Spinal cord (tissue), 10 donors: Measurements from ENCODE around the gene XIRP2. TPM values are rescaled to one million over a fixed set of nuclear protein-coding genes. Genes with fewer than 3 reads are reported as not detected.

Experiments
- DNase-seq, 6 donors: peaks; one replicate each; pipeline versions ENCODE4 v3.0.0 to v3.0.0-alpha.2; 2013 to 2015; ENCODE audit warnings: low spot score in 6 of 6, low read depth in 4 of 6
- H3K27ac ChIP-seq: one replicate; pipeline ENCODE4 v1.5.1; 2013; ENCODE audit warnings: low read depth, low read length, control low read depth
- H3K27me3 ChIP-seq: one replicate; pipeline ENCODE4 v1.6.1; 2013; ENCODE audit warnings: low read length; ENCODE audit not compliant: control insufficient read depth, insufficient read depth
- H3K36me3 ChIP-seq: one replicate; pipeline ENCODE4 v1.6.1; 2013; ENCODE audit warnings: low read length; ENCODE audit not compliant: control insufficient read depth, insufficient read depth
- H3K4me1 ChIP-seq: one replicate; pipeline ENCODE4 v1.6.1; 2013; ENCODE audit warnings: low read length; ENCODE audit not compliant: control insufficient read depth, insufficient read depth
- H3K4me3 ChIP-seq: one replicate; pipeline ENCODE4 v1.5.1; 2013; ENCODE audit warnings: low read depth, low read length, control low read depth
- H3K9me3 ChIP-seq: one replicate; pipeline ENCODE4 v1.6.1; 2013; ENCODE audit warnings: low read length; ENCODE audit not compliant: control insufficient read depth, insufficient read depth
- WGBS: methylation state at CpG from one replicate; pipeline ENCODE4 v1.1.5; 2013; ENCODE audit warnings: missing lambda C conversion rate; ENCODE audit not compliant: insufficient coverage; 5-methylcytosine and 5-hydroxymethylcytosine counted together
- polyA plus RNA-seq, 2 donors: library from polyadenylated mRNA; unstranded; fragments of 120-200 nt; gene quantifications; one replicate each; pipeline ENCODE4 v1.2.1, GENCODE V29; 2013; ENCODE audit not compliant: insufficient read length in 2 of 2
- total RNA-seq, 2 donors: library from RNA; depleted of rRNA in 1 of 2; stranded (reverse); fragments of 120-200 nt in 1 of 2; fragments of >200 nt in 1 of 2; gene quantifications; one replicate each; pipeline versions ENCODE4 v1.2.3 to v1.2.4, GENCODE V29; 2013 to 2014
- donor health status: healthy.

Gene XIRP2
- total and polyA plus RNA-seq, 4 donors, result 0.35 to 1.6 (median 0.49) TPM

DNA sequence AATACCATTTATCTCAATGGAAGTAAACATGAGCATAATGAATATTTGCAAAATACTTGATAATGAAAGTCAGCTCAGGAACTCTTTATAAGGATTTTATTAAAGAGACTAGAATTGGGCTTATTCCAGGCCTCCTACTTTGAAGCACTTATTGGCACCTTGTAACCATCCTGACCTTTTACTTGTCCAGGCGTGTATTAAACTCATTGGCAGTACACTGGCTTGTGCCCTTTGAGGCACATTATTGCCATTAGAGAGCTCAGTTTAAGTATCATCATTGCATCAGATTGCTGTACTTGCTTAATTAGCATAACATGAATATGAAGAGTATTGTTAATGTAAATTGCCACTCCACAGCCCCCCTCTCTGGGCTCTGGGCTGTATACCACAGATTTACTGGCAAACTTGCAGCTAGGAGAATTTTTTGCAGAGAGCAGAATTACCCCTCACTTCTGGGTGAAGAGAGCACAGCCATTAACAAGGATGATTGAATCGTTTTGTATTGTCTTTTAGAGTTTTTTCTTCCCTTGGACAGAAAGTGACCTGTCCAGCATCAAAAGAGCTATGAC is 72.5 kb downstream of the XIRP2 start:
- no peaks in the 10 kb centered on the region for H3K27me3 ChIP-seq
- no peaks in the 10 kb centered on the region for H3K4me1 ChIP-seq
- no peaks in the 10 kb centered on the region for H3K36me3 ChIP-seq
- H3K9me3 ChIP-seq, result no peaks in the 10 kb centered on the region
- no CpG with 5 or more reads among the region's 2 CpGs for WGBS
- peak in 2 of 6 donors; percentile 53 to 56 for DNase-seq
- no peak overlapping the region for H3K4me3 ChIP-seq
- no peak overlapping the region for H3K27ac ChIP-seq

DNA sequence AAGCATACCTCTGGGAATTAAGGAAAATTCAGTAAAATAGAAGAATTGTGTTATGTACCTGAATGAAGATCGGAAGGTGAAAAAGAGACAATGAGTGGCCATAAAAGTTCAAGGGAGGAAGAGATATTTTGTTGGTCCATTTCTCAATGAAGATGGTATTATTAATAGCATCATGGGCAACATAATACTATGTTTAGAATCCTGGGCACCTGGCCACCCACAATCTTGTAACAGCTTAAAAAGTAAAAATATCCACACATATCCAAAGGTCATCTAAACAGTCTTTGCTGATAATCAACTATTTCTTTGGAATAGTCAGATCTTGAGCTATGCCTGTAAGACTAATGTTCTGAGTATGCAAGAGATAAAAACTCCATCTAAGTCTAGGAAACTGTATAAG is 73.7 kb downstream of the XIRP2 start:
- no peaks in the 10 kb centered on the region for H3K4me1 ChIP-seq
- H3K4me3 ChIP-seq, result no peak overlapping the region
- H3K9me3 ChIP-seq, result no peaks in the 10 kb centered on the region
- DNase-seq, result no peak
- no peaks in the 10 kb centered on the region for H3K36me3 ChIP-seq
- H3K27ac ChIP-seq, result no peak overlapping the region
- WGBS, result 80% methylated on average over 1 of the region's 1 CpG
- no peaks in the 10 kb centered on the region for H3K27me3 ChIP-seq

DNA sequence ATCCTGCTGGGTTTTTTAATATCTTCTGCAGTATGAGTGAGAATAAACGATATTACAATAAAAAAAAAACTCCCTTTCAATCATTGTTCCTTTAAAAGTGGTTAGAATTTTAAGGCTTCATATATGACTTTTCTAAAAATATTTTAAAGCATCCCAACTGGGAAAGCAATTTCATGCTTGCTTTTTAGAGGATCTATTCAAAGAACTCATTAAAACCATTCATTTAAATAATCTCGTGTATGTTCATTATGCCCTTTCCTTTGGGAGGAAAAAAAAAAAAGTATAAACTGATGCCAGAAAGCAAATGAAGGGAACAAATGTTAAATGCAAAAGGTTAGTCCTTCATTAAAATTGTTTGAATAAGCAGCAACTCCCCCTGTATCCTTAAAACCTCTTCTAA is 81.2 kb downstream of the XIRP2 start:
- Histone ChIP-seq H3K4me1 (no peaks in the 10 kb centered on the region), H3K36me3 (no peaks in the 10 kb centered on the region), H3K27ac (no peak overlapping the region), H3K9me3 (no peaks in the 10 kb centered on the region), H3K4me3 (no peak overlapping the region), H3K27me3 (no peaks in the 10 kb centered on the region)
- WGBS, result no CpG with 5 or more reads among the region's 2 CpGs
- DNase-seq, result peak in 1 of 6 donors; percentile 72

DNA sequence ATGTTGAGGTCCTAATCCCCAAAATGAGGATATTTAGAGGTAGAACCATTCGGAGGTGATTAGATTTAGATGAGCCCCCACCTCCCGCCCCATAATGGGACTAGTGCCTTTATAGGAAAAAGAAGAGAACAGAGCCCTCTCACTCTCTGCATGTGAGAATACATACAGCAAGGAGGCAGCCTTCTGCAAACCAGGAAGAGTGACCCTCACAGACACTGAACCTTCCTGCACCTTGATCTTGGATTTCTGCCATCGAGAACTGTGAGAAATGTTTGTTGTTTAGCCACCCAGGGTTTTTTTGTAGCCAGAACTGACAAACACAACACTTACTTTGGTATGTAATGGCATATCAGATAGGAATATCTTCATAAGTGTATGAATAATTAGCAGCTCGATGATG is 83.7 kb downstream of the XIRP2 start:
- H3K4me1 ChIP-seq, result no peaks in the 10 kb centered on the region
- no CpG with 5 or more reads among the region's 4 CpGs for WGBS
- DNase-seq, result no peak

DNA sequence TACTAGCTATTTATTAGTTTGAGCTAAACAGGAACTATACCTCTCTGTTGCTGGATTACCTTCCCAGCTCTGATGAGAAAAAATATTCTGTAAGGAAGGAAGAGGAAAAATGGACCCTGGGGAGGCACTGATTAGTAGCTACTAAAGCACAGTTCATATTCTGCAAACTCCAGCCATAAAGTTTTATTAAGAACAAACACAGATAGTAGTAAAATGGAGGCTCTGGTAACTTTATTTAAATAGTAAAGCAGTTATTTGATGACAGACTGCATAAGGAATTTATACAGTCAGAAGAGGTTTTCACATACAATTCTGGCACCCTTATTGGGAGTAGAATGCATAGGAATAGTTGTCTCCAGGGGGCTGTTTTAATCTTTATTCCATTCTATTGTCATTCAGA is 84.1 kb downstream of the XIRP2 start:
- no peak for DNase-seq
- Histone ChIP-seq H3K36me3 (no peaks in the 10 kb centered on the region), H3K27me3 (no peaks in the 10 kb centered on the region), H3K4me3 (no peak overlapping the region), H3K4me1 (no peaks in the 10 kb centered on the region), H3K27ac (no peak overlapping the region), H3K9me3 (no peaks in the 10 kb centered on the region)

More for the DNA sequence above, 83.7 kb downstream of the XIRP2 start:
- no peak overlapping the region for H3K4me3 ChIP-seq
- H3K9me3 ChIP-seq, result no peaks in the 10 kb centered on the region
- no peak overlapping the region for H3K27ac ChIP-seq
- no peaks in the 10 kb centered on the region for H3K27me3 ChIP-seq
- no peaks in the 10 kb centered on the region for H3K36me3 ChIP-seq

DNA sequence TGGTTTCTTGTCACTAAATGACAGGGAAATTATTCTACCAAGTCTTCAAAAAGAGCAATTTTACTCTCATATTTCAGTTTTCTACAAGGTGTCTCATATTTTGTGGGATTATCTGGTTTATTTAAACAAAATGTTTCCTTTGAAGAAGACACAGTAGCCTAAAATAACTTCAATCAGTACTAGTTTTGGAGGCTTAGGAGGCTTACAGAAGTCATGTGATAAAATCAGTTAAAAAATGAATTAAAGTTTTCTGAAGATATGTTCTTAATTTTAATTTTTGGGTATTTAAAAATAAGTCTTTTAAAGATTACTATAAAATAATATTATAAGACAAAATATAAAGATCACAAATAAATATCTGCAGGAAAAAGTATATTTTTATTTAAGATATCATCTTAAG is 95.9 kb downstream of the XIRP2 start:
- Histone ChIP-seq H3K27me3 (no peaks in the 10 kb centered on the region), H3K36me3 (no peaks in the 10 kb centered on the region), H3K4me3 (no peak overlapping the region), H3K4me1 (no peaks in the 10 kb centered on the region), H3K27ac (no peak overlapping the region), H3K9me3 (peaks cover 2% of the 10 kb centered on the region)
- DNase-seq, result no peak

DNA sequence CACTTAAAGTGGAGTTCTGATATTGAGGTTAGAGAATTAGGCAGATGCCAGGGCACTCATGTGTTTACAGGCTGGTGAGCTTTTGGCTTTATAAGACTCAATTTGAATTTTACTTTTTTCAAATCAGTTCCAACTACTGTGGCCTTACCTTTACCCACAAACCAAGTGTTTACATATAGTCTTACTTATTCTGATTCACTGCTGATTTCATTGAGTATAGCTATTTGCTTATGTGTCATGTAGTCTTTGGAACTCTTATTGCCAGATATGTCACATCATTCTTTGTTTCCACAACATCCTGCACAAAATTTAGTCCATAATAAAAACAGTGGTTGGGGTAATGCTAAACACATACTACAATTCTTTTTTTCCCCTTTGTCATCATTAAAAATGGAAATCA is 96.5 kb downstream of the XIRP2 start:
- no peaks in the 10 kb centered on the region for H3K27me3 ChIP-seq
- H3K4me1 ChIP-seq, result no peaks in the 10 kb centered on the region
- no peak overlapping the region for H3K4me3 ChIP-seq
- no peaks in the 10 kb centered on the region for H3K36me3 ChIP-seq
- no peak overlapping the region for H3K27ac ChIP-seq
- H3K9me3 ChIP-seq, result peaks cover 2% of the 10 kb centered on the region
- DNase-seq, result no peak

DNA sequence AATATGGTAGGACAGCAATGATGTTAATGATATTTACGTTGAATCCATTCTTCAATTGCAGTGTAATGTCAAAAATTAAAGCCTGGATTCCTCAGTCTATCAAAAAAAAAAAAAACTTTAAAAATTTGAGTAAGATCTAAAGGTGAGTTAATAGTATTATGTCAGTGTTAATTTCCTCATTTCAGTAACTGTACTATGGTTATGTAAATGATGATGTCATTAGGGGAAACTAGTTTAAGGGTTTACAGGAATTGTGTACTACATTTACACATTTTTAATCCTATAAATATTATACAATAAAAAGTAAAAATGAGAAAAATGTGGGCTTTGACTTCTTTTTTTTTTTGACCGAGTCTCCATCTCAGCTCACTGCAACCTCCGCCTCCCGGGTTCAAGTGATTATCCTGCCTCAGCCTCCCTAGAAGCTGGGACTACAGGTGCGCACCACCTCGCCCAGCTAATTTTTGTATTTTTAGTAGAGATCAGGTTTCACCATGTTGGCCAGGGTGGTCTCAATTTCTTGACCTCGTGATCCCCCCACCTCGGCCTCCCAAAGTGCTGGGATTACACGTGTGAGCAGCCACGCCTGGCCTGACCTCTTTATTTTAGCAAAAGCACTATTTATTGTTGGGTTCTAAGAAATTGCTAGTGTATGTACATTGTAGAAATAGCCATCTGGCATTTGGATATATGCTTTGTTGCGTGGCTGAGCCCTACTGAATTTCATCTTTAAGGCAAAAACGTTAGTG is 106.5 kb downstream of the XIRP2 start:
- no peak overlapping the region for H3K27ac ChIP-seq
- 100% methylated on average over 1 of the region's 12 CpGs for WGBS
- no peak for DNase-seq
- no peak overlapping the region for H3K4me3 ChIP-seq
- H3K27me3 ChIP-seq, result no peaks in the 10 kb centered on the region
- H3K4me1 ChIP-seq, result no peaks in the 10 kb centered on the region
- no peaks in the 10 kb centered on the region for H3K36me3 ChIP-seq
- H3K9me3 ChIP-seq, result no peaks in the 10 kb centered on the region

DNA sequence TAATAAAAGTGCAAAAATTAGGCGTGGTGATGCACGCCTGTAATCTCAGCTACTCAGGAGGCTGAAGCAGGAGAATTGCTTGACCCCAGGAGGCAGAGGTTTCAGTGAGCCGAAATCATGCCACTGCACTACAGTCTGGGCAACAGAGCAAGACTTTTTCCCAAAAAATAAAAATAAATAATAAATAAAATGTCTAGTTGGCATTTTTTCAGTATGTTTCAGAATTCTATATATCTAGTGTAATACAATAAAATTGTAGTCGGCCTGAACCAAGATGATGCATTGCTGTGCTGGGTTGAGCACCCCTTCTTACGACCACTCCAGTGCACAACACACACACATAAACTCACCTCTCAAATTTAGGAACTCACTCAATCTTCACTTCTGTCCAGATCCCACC is 108.2 kb downstream of the XIRP2 start:
- no peak for DNase-seq
- H3K27ac ChIP-seq, result no peak overlapping the region
- no peaks in the 10 kb centered on the region for H3K27me3 ChIP-seq
- H3K4me1 ChIP-seq, result no peaks in the 10 kb centered on the region
- no peaks in the 10 kb centered on the region for H3K36me3 ChIP-seq
- H3K4me3 ChIP-seq, result no peak overlapping the region
- 93% methylated on average over 2 of the region's 5 CpGs for WGBS
- H3K9me3 ChIP-seq, result no peaks in the 10 kb centered on the region

DNA sequence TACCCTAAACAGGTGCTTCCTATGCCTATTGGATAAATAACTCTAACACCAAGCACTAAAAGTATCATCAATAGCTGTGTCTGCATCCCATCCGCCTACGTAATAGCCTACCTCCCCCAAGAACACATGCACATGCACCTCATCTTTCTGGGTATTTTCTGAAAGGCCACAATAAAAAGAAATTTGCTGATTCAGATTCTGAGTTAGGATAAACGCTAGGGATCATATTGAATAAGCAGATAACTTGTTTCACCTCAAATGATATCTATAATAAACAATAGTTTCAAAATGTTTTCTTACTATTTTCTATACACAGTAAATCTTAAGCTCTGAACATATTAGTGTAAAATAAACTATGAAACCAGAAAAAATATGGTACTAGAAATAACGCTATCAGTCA is 112.9 kb downstream of the XIRP2 start:
- H3K4me1 ChIP-seq, result no peaks in the 10 kb centered on the region
- no peak overlapping the region for H3K4me3 ChIP-seq
- no peaks in the 10 kb centered on the region for H3K27me3 ChIP-seq
- no peak overlapping the region for H3K27ac ChIP-seq
- no peaks in the 10 kb centered on the region for H3K9me3 ChIP-seq
- no CpG with 5 or more reads among the region's 4 CpGs for WGBS
- no peaks in the 10 kb centered on the region for H3K36me3 ChIP-seq
- no peak for DNase-seq
